Hepatocyte (in vitro differentiated cells): ENCODE results near the gene EMSY. TPM values are rescaled to one million over a fixed set of nuclear protein-coding genes. Genes with fewer than 3 reads are reported as not detected.
A peak's percentile ranks its signal among the peaks of the same experiment; 100 is the strongest.

ENCODE experiments used
- DNase-seq: peaks from one replicate; pipeline ENCODE4 v3.0.0-alpha.2; 2016; ENCODE audit warnings: low spot score
- H2AFZ ChIP-seq: fragments of 200-600 bp; sonication (generic); 2 replicates; pipeline ENCODE4 v1.6.0; 2016; ENCODE audit warnings: antibody characterized with exemption, mild to moderate bottlenecking
- H3K27ac ChIP-seq: fragments of 200-600 bp; sonication (generic); 2 replicates; pipeline ENCODE4 v1.5.1; 2016; ENCODE audit warnings: mild to moderate bottlenecking
- H3K27me3 ChIP-seq: fragments of 200-600 bp; sonication (generic); 2 replicates; pipeline ENCODE4 v1.6.1; 2016
- H3K36me3 ChIP-seq: fragments of 200-600 bp; sonication (generic); replicated peaks from 2 replicates; pipeline ENCODE4 v1.5.1; 2016; ENCODE audit warnings: low read depth; ENCODE audit not compliant: insufficient read depth
- H3K4me1 ChIP-seq: fragments of 200-600 bp; sonication (generic); 2 replicates; pipeline ENCODE4 v1.5.1; 2016; ENCODE audit warnings: mild to moderate bottlenecking, moderate library complexity; ENCODE audit not compliant: insufficient read depth
- H3K4me2 ChIP-seq: fragments of 200-600 bp; sonication (generic); 2 replicates; pipeline ENCODE4 v1.6.0; 2016
- H3K4me3 ChIP-seq: fragments of 200-600 bp; sonication (generic); 2 replicates; pipeline ENCODE4 v1.5.1; 2016; ENCODE audit warnings: mild to moderate bottlenecking
- H3K79me2 ChIP-seq: fragments of 200-600 bp; sonication (generic); 2 replicates; pipeline ENCODE4 v1.6.0; 2017; ENCODE audit warnings: mild to moderate bottlenecking
- H3K9me2 ChIP-seq: fragments of 200-600 bp; sonication (generic); replicated peaks from 2 replicates; pipeline ENCODE4 v1.6.0; 2017; ENCODE audit warnings: mild to moderate bottlenecking; ENCODE audit not compliant: insufficient read depth
- H3K9me3 ChIP-seq: fragments of 200-600 bp; sonication (generic); 2 replicates; pipeline ENCODE4 v1.5.1; 2016; ENCODE audit warnings: low read depth, mild to moderate bottlenecking
- H4K20me1 ChIP-seq: fragments of 200-600 bp; sonication (generic); 2 replicates; pipeline ENCODE4 v1.6.0; 2016; ENCODE audit warnings: mild to moderate bottlenecking; ENCODE audit not compliant: insufficient read depth, poor library complexity, severe bottlenecking
- EZH2 ChIP-seq: fragments of 200-600 bp; sonication (generic); IDR thresholded peaks from 2 replicates; pipeline ENCODE4 v1.6.1; 2016; ENCODE audit warnings: antibody characterized with exemption, mild to moderate bottlenecking, borderline replicate concordance
- EZH2phosphoT487 ChIP-seq: fragments of 200-600 bp; sonication (generic); IDR thresholded peaks from one replicate; pipeline ENCODE4 v1.6.1; 2018; ENCODE audit warnings: antibody characterized with exemption, mild to moderate bottlenecking, low read depth, moderate library complexity; ENCODE audit not compliant: unreplicated experiment, severe bottlenecking
- WGBS: methylation state at CpG from one replicate; pipeline ENCODE4 v1.1.6; 2016; ENCODE audit warnings: low lambda C conversion rate; ENCODE audit errors: missing lambda C conversion rate; 5-methylcytosine and 5-hydroxymethylcytosine counted together
- polyA plus RNA-seq: library from polyadenylated mRNA; unstranded; fragments of >200 nt; fragmentation: Nextera tagmentation; extraction: Ambion mirVana; gene quantifications from 2 replicates; pipeline ENCODE4 v1.2.1, GENCODE V29; 2016
- total RNA-seq: library from RNA; depleted of rRNA; stranded (reverse); fragments of >200 nt; gene quantifications from 2 replicates; pipeline ENCODE4 v1.2.3, GENCODE V29; 2014
- TF ChIP-seq, protein P1 (sequence below): fragments of 200-600 bp; sonication (generic); IDR thresholded peaks from 2 replicates; pipeline ENCODE4 v1.5.1; 2016; ENCODE audit warnings: antibody characterized with exemption, mild to moderate bottlenecking; ENCODE audit not compliant: poor library complexity

The EMSY gene
- total and polyA plus RNA-seq, 2 experiments from 2014 or later, result 8.2 to 19.4 TPM

DNA sequence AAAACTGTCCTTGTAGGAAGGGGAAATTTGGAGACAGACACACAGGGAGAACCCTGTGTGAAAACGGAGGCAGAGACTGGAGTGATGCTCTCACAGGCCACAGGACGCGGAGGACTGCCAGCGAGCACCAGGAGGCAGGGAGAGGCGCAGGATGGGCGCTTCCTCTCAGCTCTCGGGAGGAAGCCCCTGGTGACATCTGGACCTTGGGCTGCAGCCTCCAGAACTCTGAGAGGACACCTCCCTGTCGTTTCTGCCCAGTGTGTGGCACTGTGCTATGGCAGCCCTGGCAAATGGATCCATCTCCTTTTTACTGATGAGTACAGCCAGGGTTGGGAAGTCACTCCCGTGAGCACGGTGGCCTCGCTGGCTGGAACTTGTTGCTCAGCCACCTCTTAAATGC lies 151.8 kb downstream of the EMSY start:
- WGBS, result 83% methylated on average over 11 of the region's 11 CpGs
- H3K4me3 ChIP-seq, result no peak overlapping the region
- no peaks in the 10 kb centered on the region for H3K36me3 ChIP-seq
- no peak overlapping the region for H2AFZ ChIP-seq
- DNase-seq, result no peak
- no peak overlapping the region for H3K4me2 ChIP-seq
- no peaks in the 10 kb centered on the region for H3K79me2 ChIP-seq
- H3K9me3 ChIP-seq, result no peaks in the 10 kb centered on the region
- H3K9me2 ChIP-seq, result no peaks in the 10 kb centered on the region
- no peaks in the 10 kb centered on the region for H3K27me3 ChIP-seq
- H4K20me1 ChIP-seq, result no peaks in the 10 kb centered on the region
- H3K4me1 ChIP-seq, result no peaks in the 10 kb centered on the region
- TF ChIP-seq, protein P1, sequence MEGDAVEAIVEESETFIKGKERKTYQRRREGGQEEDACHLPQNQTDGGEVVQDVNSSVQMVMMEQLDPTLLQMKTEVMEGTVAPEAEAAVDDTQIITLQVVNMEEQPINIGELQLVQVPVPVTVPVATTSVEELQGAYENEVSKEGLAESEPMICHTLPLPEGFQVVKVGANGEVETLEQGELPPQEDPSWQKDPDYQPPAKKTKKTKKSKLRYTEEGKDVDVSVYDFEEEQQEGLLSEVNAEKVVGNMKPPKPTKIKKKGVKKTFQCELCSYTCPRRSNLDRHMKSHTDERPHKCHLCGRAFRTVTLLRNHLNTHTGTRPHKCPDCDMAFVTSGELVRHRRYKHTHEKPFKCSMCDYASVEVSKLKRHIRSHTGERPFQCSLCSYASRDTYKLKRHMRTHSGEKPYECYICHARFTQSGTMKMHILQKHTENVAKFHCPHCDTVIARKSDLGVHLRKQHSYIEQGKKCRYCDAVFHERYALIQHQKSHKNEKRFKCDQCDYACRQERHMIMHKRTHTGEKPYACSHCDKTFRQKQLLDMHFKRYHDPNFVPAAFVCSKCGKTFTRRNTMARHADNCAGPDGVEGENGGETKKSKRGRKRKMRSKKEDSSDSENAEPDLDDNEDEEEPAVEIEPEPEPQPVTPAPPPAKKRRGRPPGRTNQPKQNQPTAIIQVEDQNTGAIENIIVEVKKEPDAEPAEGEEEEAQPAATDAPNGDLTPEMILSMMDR, result no peak
- TF ChIP-seq EZH2 (no peak), EZH2phosphoT487 (no peak)
- no peak overlapping the region for H3K27ac ChIP-seq

DNA sequence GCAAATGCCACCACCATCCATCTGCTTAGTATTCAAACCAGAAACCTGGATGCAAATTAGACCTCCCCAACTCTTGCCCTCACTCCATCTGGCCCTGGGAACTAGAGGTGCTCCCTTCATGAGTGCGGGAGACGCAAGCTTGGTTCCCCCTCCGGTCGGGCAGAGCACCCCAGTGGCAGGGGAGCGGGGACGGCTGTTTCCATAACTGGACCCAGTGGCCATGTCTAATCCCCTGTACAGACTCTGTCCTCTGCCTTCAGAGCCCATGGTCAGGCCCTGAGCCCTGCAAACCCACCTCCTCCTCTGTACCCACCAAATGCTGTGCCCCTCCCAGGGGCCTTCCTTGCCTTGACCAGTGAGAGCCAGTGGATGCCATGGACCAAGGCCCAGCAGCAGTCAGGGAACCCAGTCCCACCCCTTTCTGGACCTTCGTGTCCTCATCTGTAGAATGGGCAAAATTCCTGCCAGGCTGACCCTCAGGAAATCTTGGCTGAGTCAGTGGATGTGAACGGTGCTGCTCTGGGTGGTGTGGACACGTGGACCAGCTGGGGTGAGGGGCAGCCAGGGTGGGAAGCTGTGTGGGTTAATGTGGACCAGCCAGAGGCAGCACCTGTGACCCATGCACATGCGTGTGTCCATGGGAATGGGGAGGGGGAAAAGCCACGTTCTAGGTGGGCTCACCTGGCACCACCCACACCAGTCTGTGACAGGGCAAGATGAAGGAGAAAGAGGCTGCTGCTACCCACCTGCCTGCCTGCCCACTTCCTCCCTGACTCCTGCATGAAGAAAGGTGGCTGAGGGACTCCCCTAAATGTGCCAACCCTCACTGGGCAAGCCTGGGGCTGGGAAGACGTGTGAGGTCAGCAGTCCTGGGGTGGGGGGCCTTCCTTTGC lies 153.0 kb downstream of the EMSY start:
- no peak for TF ChIP-seq EZH2phosphoT487
- no peak for TF ChIP-seq EZH2
- TF ChIP-seq, protein P1, result no peak
- peak; percentile 2 for DNase-seq
- Histone ChIP-seq H3K27ac (no peak overlapping the region), H3K9me2 (no peaks in the 10 kb centered on the region), H2AFZ (no peak overlapping the region), H3K4me2 (no peak overlapping the region), H3K36me3 (no peaks in the 10 kb centered on the region), H4K20me1 (no peaks in the 10 kb centered on the region), H3K4me3 (no peak overlapping the region), H3K79me2 (no peaks in the 10 kb centered on the region), H3K9me3 (no peaks in the 10 kb centered on the region), H3K27me3 (no peaks in the 10 kb centered on the region), H3K4me1 (peaks cover 8% of the 10 kb centered on the region)
- 87% methylated on average over 12 of the region's 12 CpGs for WGBS

DNA sequence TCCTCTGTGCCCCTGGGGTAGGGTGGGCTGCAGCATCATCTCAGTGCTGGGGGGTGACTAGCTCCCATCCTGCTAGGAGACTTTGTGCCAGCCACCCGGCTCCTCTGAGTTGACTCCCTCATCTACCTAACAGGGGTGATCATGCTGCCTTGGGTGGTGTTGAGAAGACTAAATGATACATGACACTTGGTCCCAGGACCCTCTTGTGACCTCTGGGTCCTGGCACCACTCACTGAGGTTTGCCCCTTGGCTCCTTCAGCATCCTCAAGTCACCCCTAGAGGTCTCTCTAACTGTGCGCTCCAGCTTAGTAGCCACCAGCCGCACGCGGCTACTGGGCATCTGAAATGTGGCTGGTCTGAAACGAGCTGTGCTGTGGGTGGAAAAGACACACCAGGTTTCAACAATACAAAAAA lies 153.6 kb downstream of the EMSY start:
- 39% methylated on average over 5 of the region's 6 CpGs for WGBS
- peak; percentile 36 for DNase-seq
- no peak overlapping the region for H3K4me2 ChIP-seq

More for the DNA sequence above, 153.6 kb downstream of the EMSY start:
- Histone ChIP-seq H3K27me3 (no peaks in the 10 kb centered on the region), H3K27ac (no peak overlapping the region), H3K4me3 (no peak overlapping the region), H3K9me2 (no peaks in the 10 kb centered on the region), H3K36me3 (no peaks in the 10 kb centered on the region), H3K4me1 (peaks cover 11% of the 10 kb centered on the region), H3K9me3 (no peaks in the 10 kb centered on the region), H2AFZ (no peak overlapping the region), H3K79me2 (no peaks in the 10 kb centered on the region), H4K20me1 (no peaks in the 10 kb centered on the region)
- TF ChIP-seq, protein P1, result peak; percentile 45
- no peak for TF ChIP-seq EZH2phosphoT487
- no peak for TF ChIP-seq EZH2
